CD4-positive, CD25-positive, alpha-beta regulatory T cell (primary cell): ENCODE data around the gene PADI1. TPM values are rescaled to one million over a fixed set of nuclear protein-coding genes. Genes with fewer than 3 reads are reported as not detected.

Source experiments
- ATAC-seq, 2 donors: fragments of 150-1000 bp; cut with Tn5 transposase; one replicate each; pipeline ENCODE4 v1.10.0; 2021; ENCODE audit warnings: low read depth in 2 of 2, moderate number of reproducible peaks in 2 of 2, moderate library complexity in 1 of 2
- DNase-seq, 3 donors: peaks; one replicate each; pipeline versions ENCODE4 v3.0.0 to v3.0.0-alpha.2; 2012 to 2022; ENCODE audit warnings: mixed read lengths in 1 of 3
- H3K27ac ChIP-seq: one replicate; pipeline ENCODE4 v1.7.0; 2013; ENCODE audit warnings: mild to moderate bottlenecking, low read length; ENCODE audit not compliant: insufficient read depth, poor library complexity, severe bottlenecking
- H3K27me3 ChIP-seq: one replicate; pipeline ENCODE4 v1.7.0; 2013; ENCODE audit warnings: low read length; ENCODE audit not compliant: control insufficient read depth, insufficient read depth
- H3K36me3 ChIP-seq: one replicate; pipeline ENCODE4 v1.7.0; 2013; ENCODE audit warnings: mild to moderate bottlenecking, low read length, moderate library complexity; ENCODE audit not compliant: control insufficient read depth, insufficient read depth
- H3K4me1 ChIP-seq: 2 replicates; pipeline ENCODE4 v1.7.0; 2013; ENCODE audit warnings: mild to moderate bottlenecking, low read length; ENCODE audit not compliant: insufficient read depth, control insufficient read depth, poor library complexity, severe bottlenecking
- H3K4me3 ChIP-seq: one replicate; pipeline ENCODE4 v1.7.0; 2013; ENCODE audit warnings: low read depth, mild to moderate bottlenecking, low read length, moderate library complexity
- H3K9me3 ChIP-seq, 2 experiments: 1 replicate in 1 of 2; 2 replicates in 1 of 2; pipeline ENCODE4 v1.7.0; 2013; ENCODE audit warnings: low read length in 2 of 2, mild to moderate bottlenecking in 1 of 2, moderate library complexity in 1 of 2; ENCODE audit not compliant: control insufficient read depth in 2 of 2
- H3K27ac Mint-ChIP-seq, 3 donors: one replicate each; pipeline ENCODE4 v1.8.0; 2020 to 2022; ENCODE audit warnings: mild to moderate bottlenecking in 3 of 3, mixed read lengths in 3 of 3, moderate library complexity in 2 of 3
- H3K27me3 Mint-ChIP-seq: one replicate; pipeline ENCODE4 v1.8.0; 2022; ENCODE audit warnings: mild to moderate bottlenecking, mixed read lengths
- H3K36me3 Mint-ChIP-seq: one replicate; pipeline ENCODE4 v1.8.0; 2020; ENCODE audit warnings: mixed read lengths
- H3K4me1 Mint-ChIP-seq, 4 donors: one replicate each; pipeline ENCODE4 v1.8.0; 2020 to 2022; ENCODE audit warnings: mixed read lengths in 4 of 4, mild to moderate bottlenecking in 1 of 4
- H3K4me3 Mint-ChIP-seq, 4 donors: one replicate each; pipeline ENCODE4 v1.8.0; 2020 to 2022; ENCODE audit warnings: mild to moderate bottlenecking in 4 of 4, mixed read lengths in 4 of 4, moderate library complexity in 3 of 4
- H3K9me3 Mint-ChIP-seq, 7 donors: one replicate each; pipeline ENCODE4 v1.8.0; 2020 to 2022; ENCODE audit warnings: mixed read lengths in 7 of 7, mild to moderate bottlenecking in 3 of 7, moderate library complexity in 2 of 7
- polyA plus RNA-seq, 4 donors: library from polyadenylated mRNA; unstranded; fragments of 300-500 nt; fragmentation: Illumina TruSeq; gene quantifications; one replicate each; pipeline ENCODE4 v1.2.3, GENCODE V29; 2021
- total RNA-seq: library from RNA; stranded (reverse); gene quantifications from one replicate; pipeline ENCODE4 v1.2.3, GENCODE V29; 2022

The PADI1 gene
- total and polyA plus RNA-seq, 5 donors from 2014 or later = not detected

DNA sequence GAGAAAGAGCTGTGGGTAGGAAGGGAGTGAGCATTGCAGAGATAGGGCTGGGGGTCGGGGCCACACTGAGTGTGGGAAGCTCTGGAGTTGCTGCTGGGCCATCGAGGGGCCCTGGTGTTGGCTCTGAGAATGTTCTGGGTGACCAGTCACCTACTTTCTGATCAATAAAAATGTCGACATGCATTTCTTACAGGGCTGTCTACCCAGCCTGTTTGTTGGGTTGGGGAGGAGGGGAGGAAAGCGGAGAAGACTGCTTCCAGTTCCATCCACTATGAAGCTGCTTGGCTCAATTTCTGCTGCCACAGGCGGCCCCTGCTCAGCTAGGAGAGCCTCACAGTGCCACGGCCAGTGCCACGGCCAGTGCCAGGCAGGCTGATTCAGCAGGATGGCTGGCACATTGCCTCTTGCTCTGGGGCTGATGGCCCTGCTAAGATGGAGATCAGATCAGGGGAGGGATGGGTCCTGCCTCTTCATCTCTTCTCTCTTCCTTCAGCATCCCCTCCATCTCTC lies 40.9 kb downstream of the PADI1 start:
- Mint-ChIP-seq H3K9me3 (no peaks in the 10 kb centered on the region), H3K36me3 (no peaks in the 10 kb centered on the region), H3K4me1 (peaks cover 0 to 1% (median 0%) of the 10 kb centered on the region in 4 donors), H3K27ac (no peak overlapping the region), H3K27me3 (no peaks in the 10 kb centered on the region), H3K4me3 (no peak overlapping the region)
- Histone ChIP-seq H3K27ac (no peak overlapping the region), H3K36me3 (no peaks in the 10 kb centered on the region), H3K4me3 (no peak overlapping the region), H3K27me3 (no peaks in the 10 kb centered on the region), H3K4me1 (no peaks in the 10 kb centered on the region), H3K9me3 (no peaks in the 10 kb centered on the region)
- ATAC-seq (no peak), DNase-seq (no peak)

DNA sequence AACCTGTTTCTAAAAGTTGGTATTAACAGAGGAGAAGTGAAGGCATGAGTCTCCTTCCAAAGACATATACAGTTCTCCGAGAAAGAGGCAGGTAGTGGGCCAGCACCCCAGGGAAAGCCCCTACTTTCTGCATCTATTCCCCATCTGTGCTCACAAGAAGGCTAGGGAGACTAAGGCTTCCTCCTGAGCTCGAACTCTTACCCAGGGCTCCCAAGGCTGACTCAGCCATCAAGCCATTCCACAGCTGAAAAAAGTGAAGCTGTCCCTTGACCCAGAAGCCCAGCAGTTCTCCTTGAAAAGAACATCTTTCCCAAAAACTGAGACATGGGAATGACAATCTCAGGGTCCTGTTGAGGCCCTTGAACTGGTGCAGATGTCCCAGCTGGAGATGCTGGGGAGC lies 42.0 kb downstream of the PADI1 start:
- Mint-ChIP-seq H3K36me3 (no peaks in the 10 kb centered on the region), H3K4me3 (no peak overlapping the region), H3K27me3 (no peaks in the 10 kb centered on the region), H3K4me1 (peaks cover 0 to 1% (median 0%) of the 10 kb centered on the region in 4 donors), H3K27ac (no peak overlapping the region), H3K9me3 (no peaks in the 10 kb centered on the region)
- Histone ChIP-seq H3K27me3 (no peaks in the 10 kb centered on the region), H3K4me3 (no peak overlapping the region), H3K4me1 (no peaks in the 10 kb centered on the region), H3K36me3 (no peaks in the 10 kb centered on the region), H3K27ac (no peak overlapping the region), H3K9me3 (no peaks in the 10 kb centered on the region)
- ATAC-seq = no peak
- no peak for DNase-seq

DNA sequence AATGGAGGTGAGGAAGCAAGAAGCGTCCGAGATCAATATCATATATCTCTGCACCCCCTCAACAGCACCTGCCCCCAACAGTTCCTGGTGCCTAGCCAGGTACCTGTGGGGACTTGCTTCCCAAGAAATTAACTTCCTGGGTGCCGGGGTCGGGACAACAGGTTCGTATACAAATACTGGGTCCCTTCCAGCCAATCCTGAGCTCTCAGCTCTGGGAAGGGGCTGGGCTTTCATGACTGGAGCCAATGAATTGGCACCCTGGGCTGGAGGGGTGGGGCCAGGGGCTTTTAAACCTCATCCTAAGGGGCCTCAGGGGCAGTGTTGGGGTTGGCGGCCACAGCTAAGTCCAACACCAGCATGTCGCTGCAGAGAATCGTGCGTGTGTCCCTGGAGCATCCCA lies 43.9 kb downstream of the PADI1 start, which contains the start of gene PADI3:
PADI3 (plus strand) TSS at position 318 of the 400 bp plus-strand sequence; CDS start at position 358, 40 bp downstream.
- Histone ChIP-seq H3K27ac (no peak within 1 kb of the TSS), H3K4me1 (no peaks in the 10 kb centered on the region), H3K4me3 (no peak within 1 kb of the TSS), H3K27me3 (no peaks in the 10 kb centered on the region), H3K9me3 (no peaks in the 10 kb centered on the region), H3K36me3 (no peaks in the 10 kb centered on the region)
- no peak for DNase-seq
- ATAC-seq = no peak
- Mint-ChIP-seq H3K4me3 (no peak within 1 kb of the TSS), H3K36me3 (no peaks in the 10 kb centered on the region), H3K27me3 (no peaks in the 10 kb centered on the region), H3K9me3 (no peaks in the 10 kb centered on the region), H3K27ac (no peak within 1 kb of the TSS), H3K4me1 (peaks cover 0 to 1% (median 0%) of the 10 kb centered on the region in 4 donors)

DNA sequence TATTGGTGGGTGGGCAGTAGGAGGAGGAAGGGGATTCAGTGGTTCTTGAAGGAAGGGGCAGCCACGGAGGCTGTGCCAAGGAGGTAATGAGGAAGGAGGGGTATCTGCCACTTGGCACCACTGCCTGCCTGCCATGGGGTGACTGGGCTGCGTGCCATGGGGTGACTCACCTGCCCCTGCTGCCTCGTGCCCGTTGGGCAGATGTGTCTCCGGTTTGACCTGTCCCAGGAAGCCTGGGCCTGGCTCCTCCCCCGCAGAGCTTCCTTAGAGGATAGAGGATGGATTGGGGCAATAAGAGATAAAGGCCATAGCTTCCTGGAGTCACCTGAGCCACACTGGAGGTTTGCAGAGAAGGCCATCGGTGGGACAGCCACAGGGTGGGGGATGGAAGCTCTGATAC lies 45.7 kb downstream of the PADI1 start:
- no peaks in the 10 kb centered on the region for H3K27me3 ChIP-seq

DNA sequence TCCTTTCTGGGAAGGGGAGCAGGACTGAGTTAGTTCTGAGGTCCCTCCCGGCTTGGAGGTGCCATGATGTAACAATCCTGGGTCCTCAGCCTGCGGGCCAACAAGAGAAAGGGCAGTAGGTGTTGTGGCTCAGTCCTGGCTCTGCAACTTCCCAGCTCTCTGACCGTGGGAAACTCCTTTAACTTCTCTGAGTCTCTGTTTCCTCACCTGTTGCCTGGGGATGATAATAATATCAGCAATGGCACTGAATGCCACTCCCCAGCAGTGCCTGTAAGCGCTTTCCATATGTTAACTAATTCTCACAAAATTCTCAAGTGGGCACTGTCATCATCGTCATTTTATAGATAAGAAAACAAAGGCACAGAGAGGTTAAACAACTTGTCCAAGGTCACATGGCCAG lies 46.3 kb downstream of the PADI1 start:
- peaks cover 0 to 1% (median 0%) of the 10 kb centered on the region in 4 donors for H3K4me1 Mint-ChIP-seq
- no peaks in the 10 kb centered on the region for H3K27me3 Mint-ChIP-seq
- H3K36me3 Mint-ChIP-seq = no peaks in the 10 kb centered on the region
- Histone ChIP-seq H3K27ac (no peak overlapping the region), H3K4me1 (no peaks in the 10 kb centered on the region), H3K9me3 (no peaks in the 10 kb centered on the region), H3K27me3 (no peaks in the 10 kb centered on the region), H3K36me3 (no peaks in the 10 kb centered on the region), H3K4me3 (no peak overlapping the region)
- no peak overlapping the region for H3K4me3 Mint-ChIP-seq
- ATAC-seq (no peak), DNase-seq (no peak)
- no peak overlapping the region for H3K27ac Mint-ChIP-seq
- no peaks in the 10 kb centered on the region for H3K9me3 Mint-ChIP-seq

More for the DNA sequence above, 45.7 kb downstream of the PADI1 start:
- H3K27ac Mint-ChIP-seq = no peak overlapping the region
- Histone ChIP-seq H3K9me3 (no peaks in the 10 kb centered on the region), H3K36me3 (no peaks in the 10 kb centered on the region), H3K4me1 (no peaks in the 10 kb centered on the region), H3K4me3 (no peak overlapping the region), H3K27ac (no peak overlapping the region)
- peaks cover 0 to 1% (median 0%) of the 10 kb centered on the region in 4 donors for H3K4me1 Mint-ChIP-seq
- no peak overlapping the region for H3K4me3 Mint-ChIP-seq
- DNase-seq (no peak), ATAC-seq (no peak)
- no peaks in the 10 kb centered on the region for H3K9me3 Mint-ChIP-seq
- no peaks in the 10 kb centered on the region for H3K36me3 Mint-ChIP-seq
- H3K27me3 Mint-ChIP-seq = no peaks in the 10 kb centered on the region

DNA sequence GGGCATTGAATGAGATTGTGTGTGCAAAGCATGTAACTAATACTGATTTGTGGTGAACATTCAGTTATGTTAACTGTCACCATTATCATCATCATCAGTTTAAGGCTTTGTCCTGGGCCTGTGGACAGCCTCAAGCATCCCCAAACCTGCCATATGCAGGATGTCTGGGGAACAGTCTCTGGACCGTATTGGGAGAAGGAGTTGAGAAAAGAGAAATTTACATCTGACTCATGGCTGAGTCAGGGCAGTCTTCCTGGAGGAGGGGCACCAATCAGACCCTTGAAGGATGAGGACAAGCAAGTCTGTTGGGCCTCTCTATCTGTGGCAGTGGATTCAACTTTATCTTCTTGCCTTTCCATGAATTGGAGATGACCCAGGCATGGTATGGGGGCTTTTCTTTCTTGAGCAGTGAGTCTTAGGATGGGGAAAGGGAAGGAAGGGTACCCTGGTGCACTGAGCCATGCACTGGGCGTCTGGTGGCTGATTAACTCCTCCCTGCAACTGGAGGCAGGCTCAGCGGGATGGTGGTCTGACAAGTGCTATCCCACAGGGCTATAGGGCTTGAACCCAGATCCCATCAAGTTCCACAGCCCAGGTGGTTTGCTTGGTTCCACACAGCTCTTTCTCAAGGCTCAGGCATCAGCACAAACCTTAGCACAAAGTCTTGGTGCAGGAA lies 46.9 kb downstream of the PADI1 start:
- H3K27me3 Mint-ChIP-seq = no peaks in the 10 kb centered on the region
- no peak overlapping the region for H3K4me3 Mint-ChIP-seq
- Histone ChIP-seq H3K27me3 (no peaks in the 10 kb centered on the region), H3K9me3 (no peaks in the 10 kb centered on the region), H3K27ac (no peak overlapping the region), H3K4me3 (no peak overlapping the region), H3K36me3 (no peaks in the 10 kb centered on the region), H3K4me1 (no peaks in the 10 kb centered on the region)
- H3K9me3 Mint-ChIP-seq = no peaks in the 10 kb centered on the region
- ATAC-seq (no peak), DNase-seq (no peak)
- no peak overlapping the region for H3K27ac Mint-ChIP-seq
- no peaks in the 10 kb centered on the region for H3K36me3 Mint-ChIP-seq
- H3K4me1 Mint-ChIP-seq = no peaks in the 10 kb centered on the region

DNA sequence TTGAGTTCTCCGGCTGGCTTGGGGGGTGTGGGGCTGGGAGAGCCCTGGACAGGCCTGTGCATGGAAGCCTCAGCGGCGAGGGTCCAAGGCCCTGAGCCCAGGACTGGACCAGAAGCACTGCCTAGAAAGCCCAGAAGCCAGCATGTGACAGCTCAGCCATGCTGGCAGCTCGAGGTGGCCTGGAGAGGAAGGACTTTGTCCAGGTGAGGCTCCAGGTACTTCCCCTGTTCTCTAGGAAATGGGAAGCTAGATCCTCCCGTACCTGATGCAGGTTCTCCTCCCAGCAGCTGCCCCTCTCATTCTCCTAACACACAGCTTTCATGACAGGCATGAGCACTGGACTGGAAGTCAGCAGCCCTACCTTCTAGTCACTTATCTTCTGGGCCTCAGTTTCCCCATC lies 50.4 kb downstream of the PADI1 start:
- no peak overlapping the region for H3K27ac ChIP-seq
- no peak overlapping the region for H3K27ac Mint-ChIP-seq
- H3K27me3 ChIP-seq = no peaks in the 10 kb centered on the region
- H3K4me1 Mint-ChIP-seq = no peaks in the 10 kb centered on the region
- H3K9me3 Mint-ChIP-seq = no peaks in the 10 kb centered on the region
- no peak overlapping the region for H3K4me3 ChIP-seq
- ATAC-seq = no peak
- no peak overlapping the region for H3K4me3 Mint-ChIP-seq
- H3K27me3 Mint-ChIP-seq = no peaks in the 10 kb centered on the region
- no peaks in the 10 kb centered on the region for H3K36me3 Mint-ChIP-seq
- H3K36me3 ChIP-seq = no peaks in the 10 kb centered on the region
- H3K4me1 ChIP-seq = no peaks in the 10 kb centered on the region
- DNase-seq = no peak
- no peaks in the 10 kb centered on the region for H3K9me3 ChIP-seq

DNA sequence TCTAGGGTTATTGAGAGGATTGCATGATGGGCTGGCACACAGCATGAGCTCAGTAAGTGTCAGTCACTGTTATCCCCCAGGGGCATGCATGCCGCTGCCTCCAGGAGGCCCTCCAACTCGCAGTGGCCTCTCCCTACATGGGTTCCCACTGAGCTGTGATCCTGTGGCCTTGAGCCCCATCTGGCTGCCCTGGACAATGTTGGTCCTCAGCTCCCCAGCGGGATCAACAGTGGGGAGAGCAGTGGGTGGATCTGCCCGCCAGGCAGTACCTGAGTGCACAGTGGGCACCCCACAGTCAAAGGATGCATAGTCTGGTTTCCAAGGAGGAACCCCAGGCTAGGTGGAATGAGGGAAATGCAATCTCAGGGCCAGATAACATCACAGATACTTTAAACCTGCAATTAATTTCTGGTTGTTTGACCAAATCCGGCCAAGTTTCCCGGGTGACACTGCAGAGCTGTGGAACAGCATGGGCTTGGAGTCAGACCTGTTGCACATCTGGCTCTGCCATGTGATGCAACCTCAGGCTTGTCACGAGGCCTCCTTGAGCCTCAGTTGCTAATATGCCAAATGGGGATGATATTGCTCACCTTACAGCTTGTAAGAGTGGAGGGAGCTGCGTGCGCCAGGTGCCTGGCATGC lies 53.3 kb downstream of the PADI1 start:
- Histone ChIP-seq H3K4me3 (no peak overlapping the region), H3K27me3 (no peaks in the 10 kb centered on the region), H3K27ac (no peak overlapping the region), H3K9me3 (no peaks in the 10 kb centered on the region), H3K4me1 (no peaks in the 10 kb centered on the region), H3K36me3 (no peaks in the 10 kb centered on the region)
- H3K9me3 Mint-ChIP-seq = peaks cover 0 to 3% (median 0%) of the 10 kb centered on the region in 7 donors
- DNase-seq (no peak), ATAC-seq (no peak)
- H3K27me3 Mint-ChIP-seq = peaks cover 5% of the 10 kb centered on the region
- no peaks in the 10 kb centered on the region for H3K36me3 Mint-ChIP-seq
- no peaks in the 10 kb centered on the region for H3K4me1 Mint-ChIP-seq
- no peak overlapping the region for H3K4me3 Mint-ChIP-seq
- H3K27ac Mint-ChIP-seq = no peak overlapping the region
